Thymus (tissue), 11 donors: ENCODE measurements around the gene REC114. TPM values are rescaled to one million over a fixed set of nuclear protein-coding genes. Genes with fewer than 3 reads are reported as not detected.
A peak's percentile ranks its signal among the peaks of the same experiment; 100 is the strongest.

ENCODE experiments used
- DNase-seq, 9 donors: peaks; one replicate each; pipeline ENCODE4 v3.0.0-alpha.2; 2013; ENCODE audit warnings: low spot score in 9 of 9, low read depth in 6 of 9, missing footprints in 1 of 9
- H3K27ac ChIP-seq, 2 donors: one replicate each; pipeline ENCODE4 v1.5.1; 2013; ENCODE audit warnings: control low read depth in 1 of 2, low read depth in 1 of 2, low read length in 1 of 2, mild to moderate bottlenecking in 1 of 2, moderate library complexity in 1 of 2
- H3K27me3 ChIP-seq, 2 donors: one replicate each; pipeline ENCODE4 v1.5.1; 2013; ENCODE audit warnings: low read length in 1 of 2; ENCODE audit not compliant: control insufficient read depth in 2 of 2, insufficient read depth in 1 of 2
- H3K36me3 ChIP-seq, 2 donors: one replicate each; pipeline ENCODE4 v1.5.1; 2013; ENCODE audit warnings: low read length in 1 of 2, mild to moderate bottlenecking in 1 of 2, moderate library complexity in 1 of 2; ENCODE audit not compliant: control insufficient read depth in 2 of 2, insufficient read depth in 2 of 2
- H3K4me1 ChIP-seq, 2 donors: one replicate each; pipeline ENCODE4 v1.5.1; 2013; ENCODE audit warnings: low read length in 2 of 2; ENCODE audit not compliant: control insufficient read depth in 2 of 2, insufficient read depth in 2 of 2
- H3K4me3 ChIP-seq, 2 donors: one replicate each; pipeline ENCODE4 v1.5.1; 2013; ENCODE audit warnings: low read length in 2 of 2, control low read depth in 1 of 2, mild to moderate bottlenecking in 1 of 2
- H3K9me3 ChIP-seq, 2 donors: one replicate each; pipeline ENCODE4 v1.5.1; 2013; ENCODE audit warnings: low read length in 1 of 2, mild to moderate bottlenecking in 1 of 2; ENCODE audit not compliant: control insufficient read depth in 2 of 2, insufficient read depth in 1 of 2
- WGBS: extraction: QIAGEN DNeasy Blood & Tissue Kit; methylation state at CpG from one replicate; pipeline ENCODE4 v1.1.7; 2013; 5-methylcytosine and 5-hydroxymethylcytosine counted together
- polyA plus RNA-seq: library from polyadenylated mRNA; stranded (reverse); fragments of 200-250 nt; gene quantifications from one replicate; pipeline ENCODE4 v1.2.3, GENCODE V29; 2013
- total RNA-seq: library from RNA; stranded (reverse); fragments of 120-200 nt; gene quantifications from one replicate; pipeline ENCODE4 v1.2.4, GENCODE V29; 2013
- donor health status: healthy.

The REC114 gene
- total and polyA plus RNA-seq, 2 donors, result 0.07 to 0.09 TPM

DNA sequence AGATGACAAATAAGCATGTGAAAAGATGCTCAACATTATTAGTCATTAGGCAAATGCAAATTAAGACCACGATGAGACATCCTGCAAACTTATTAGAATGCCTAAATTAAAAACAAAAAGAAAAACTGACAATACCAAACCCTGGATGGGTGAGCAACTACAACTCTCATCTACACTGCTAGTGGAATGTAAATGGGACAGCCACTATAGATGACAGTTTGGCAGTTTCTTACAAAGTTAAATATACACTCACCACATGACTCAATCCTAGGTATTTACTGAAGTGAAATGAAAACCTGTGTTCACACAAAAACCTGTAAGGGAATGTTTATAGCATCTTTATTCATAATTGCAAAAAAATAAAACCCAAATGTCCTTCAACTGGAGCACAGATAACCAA, 115.6 kb downstream of the REC114 start:
- no peak overlapping the region for H3K4me3 ChIP-seq
- H3K27ac ChIP-seq, result no peak overlapping the region
- H3K4me1 ChIP-seq, result peaks cover 3% of the 10 kb centered on the region in 2 donors
- H3K9me3 ChIP-seq, result no peaks in the 10 kb centered on the region
- DNase-seq, result no peak
- peaks cover 3 to 9% of the 10 kb centered on the region in 2 donors for H3K36me3 ChIP-seq
- WGBS, result 97% methylated on average over 1 of the region's 1 CpG
- H3K27me3 ChIP-seq, result no peaks in the 10 kb centered on the region

GRCh38 chr15:73560501-73561117, 117.6 kb downstream of the REC114 start:
- 89% methylated on average over 2 of the region's 2 CpGs for WGBS
- H3K4me3 ChIP-seq, result no peak overlapping the region
- H3K27me3 ChIP-seq, result no peaks in the 10 kb centered on the region
- no peak overlapping the region for H3K27ac ChIP-seq
- H3K36me3 ChIP-seq, result peaks cover 0 to 9% of the 10 kb centered on the region in 2 donors
- H3K9me3 ChIP-seq, result no peaks in the 10 kb centered on the region
- H3K4me1 ChIP-seq, result no peaks in the 10 kb centered on the region
- DNase-seq, result peak; percentile 13 to 76 (median 44)

DNA sequence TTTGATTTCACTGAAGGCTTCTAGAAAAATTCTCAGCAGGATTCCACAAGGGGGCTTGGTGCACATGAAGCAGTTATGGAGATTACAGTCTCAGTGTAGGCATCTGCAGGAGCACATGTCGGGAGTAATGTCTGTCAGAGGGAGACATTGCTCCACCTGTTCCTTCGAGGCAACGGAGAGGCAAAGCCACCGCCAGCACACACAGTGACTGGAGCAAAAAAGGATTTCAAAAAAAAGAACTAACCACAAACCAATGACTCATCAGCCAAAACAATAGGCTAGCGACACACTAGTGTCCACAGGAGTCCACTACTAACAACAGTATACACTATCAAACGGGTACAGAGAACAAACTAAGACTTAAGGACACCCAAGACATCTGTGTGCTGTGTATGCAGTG, 121.3 kb downstream of the REC114 start:
- no peak for DNase-seq
- Histone ChIP-seq H3K27me3 (no peaks in the 10 kb centered on the region), H3K36me3 (peaks cover 11 to 20% of the 10 kb centered on the region in 2 donors), H3K4me1 (no peaks in the 10 kb centered on the region), H3K27ac (no peak overlapping the region), H3K9me3 (no peaks in the 10 kb centered on the region), H3K4me3 (no peak overlapping the region)
- 40% methylated on average over 6 of the region's 6 CpGs for WGBS

GRCh38 chr15:73567020-73567419, 124.1 kb downstream of the REC114 start:
- no peak for DNase-seq
- H3K27ac ChIP-seq, result no peak overlapping the region
- H3K4me3 ChIP-seq, result no peak overlapping the region
- no peaks in the 10 kb centered on the region for H3K4me1 ChIP-seq
- H3K27me3 ChIP-seq, result no peaks in the 10 kb centered on the region
- WGBS, result 96% methylated on average over 1 of the region's 1 CpG
- no peaks in the 10 kb centered on the region for H3K9me3 ChIP-seq
- H3K36me3 ChIP-seq, result peaks cover 38 to 40% of the 10 kb centered on the region in 2 donors

GRCh38 chr15:73568564-73569280, 125.8 kb downstream of the REC114 start:
- Histone ChIP-seq H3K36me3 (peaks cover 47 to 53% of the 10 kb centered on the region in 2 donors), H3K27me3 (no peaks in the 10 kb centered on the region), H3K9me3 (no peaks in the 10 kb centered on the region), H3K4me1 (no peaks in the 10 kb centered on the region), H3K27ac (no peak overlapping the region), H3K4me3 (no peak overlapping the region)
- no peak for DNase-seq
- 97% methylated on average over 7 of the region's 7 CpGs for WGBS

DNA sequence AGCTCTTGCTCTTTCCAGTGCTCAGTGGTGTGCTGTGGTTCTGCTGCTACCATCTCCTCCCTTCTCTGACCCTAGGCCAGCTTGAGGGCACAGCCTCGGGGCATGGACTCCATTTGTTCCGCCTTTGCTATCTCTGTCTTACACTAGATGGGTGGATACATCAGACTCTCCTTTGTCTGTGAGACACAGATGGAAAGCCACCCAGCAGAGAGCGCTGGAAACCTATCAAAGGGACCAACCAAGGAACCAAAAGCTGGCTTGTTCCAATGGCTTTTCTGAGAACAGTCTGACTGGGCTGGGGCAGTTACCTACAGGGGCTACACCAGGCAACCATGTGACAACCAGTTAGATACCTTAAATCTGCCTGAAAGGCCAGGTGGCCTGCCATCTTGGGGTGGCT, 126.4 kb downstream of the REC114 start:
- WGBS, result 97% methylated on average over 3 of the region's 3 CpGs

GRCh38 chr15:73570355-73571032, 127.5 kb downstream of the REC114 start:
- Histone ChIP-seq H3K27ac (no peak overlapping the region), H3K9me3 (no peaks in the 10 kb centered on the region), H3K27me3 (no peaks in the 10 kb centered on the region), H3K36me3 (peaks cover 47 to 56% of the 10 kb centered on the region in 2 donors), H3K4me1 (no peaks in the 10 kb centered on the region), H3K4me3 (no peak overlapping the region)
- DNase-seq, result no peak
- WGBS, result 88% methylated on average over 7 of the region's 7 CpGs

More for the DNA sequence above, 126.4 kb downstream of the REC114 start:
- Histone ChIP-seq H3K27me3 (no peaks in the 10 kb centered on the region), H3K4me3 (no peak overlapping the region), H3K27ac (no peak overlapping the region), H3K9me3 (no peaks in the 10 kb centered on the region), H3K4me1 (no peaks in the 10 kb centered on the region), H3K36me3 (peaks cover 47 to 56% of the 10 kb centered on the region in 2 donors)
- no peak for DNase-seq

DNA sequence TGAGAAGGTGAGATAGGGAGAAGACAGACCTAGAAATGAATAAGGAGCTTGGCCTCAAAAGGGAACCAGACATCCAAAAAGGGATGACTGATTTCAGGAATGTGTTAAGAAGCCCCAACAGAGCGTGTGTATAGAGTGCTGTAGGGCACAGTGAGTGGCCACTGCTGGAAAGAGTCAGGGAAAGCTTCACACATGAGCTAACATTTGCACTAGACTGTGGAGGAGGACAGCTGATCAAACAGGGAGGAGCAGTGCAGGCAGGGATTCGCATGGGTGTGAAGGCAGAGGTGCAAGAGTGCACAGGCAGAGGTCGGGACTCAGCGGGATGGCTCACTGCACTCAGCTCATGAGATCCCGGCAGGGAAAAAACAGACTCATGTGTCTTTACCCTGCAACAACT, 128.4 kb downstream of the REC114 start:
- Histone ChIP-seq H3K4me1 (no peaks in the 10 kb centered on the region), H3K36me3 (peaks cover 49 to 56% of the 10 kb centered on the region in 2 donors), H3K27ac (no peak overlapping the region), H3K9me3 (no peaks in the 10 kb centered on the region), H3K4me3 (no peak overlapping the region), H3K27me3 (no peaks in the 10 kb centered on the region)
- 94% methylated on average over 5 of the region's 5 CpGs for WGBS
- DNase-seq, result peak in 1 of 9 donors; percentile 3

- WGBS, result 86% methylated on average over 5 of the region's 5 CpGs
- Histone ChIP-seq H3K27me3 (no peaks in the 10 kb centered on the region), H3K4me1 (no peaks in the 10 kb centered on the region), H3K4me3 (no peak overlapping the region), H3K9me3 (no peaks in the 10 kb centered on the region), H3K27ac (no peak overlapping the region), H3K36me3 (peaks cover 47 to 56% of the 10 kb centered on the region in 2 donors)
- DNase-seq, result no peak
Observed at GRCh38 chr15:73572296-73572695, 129.3 kb downstream of the REC114 start.
